Stimulated activated CD8-positive, alpha-beta memory T cell treated with anti-CD3 and anti-CD28 coated beads, Interleukin-7, amount 100 ng/mL, for 1 hour (primary cell): ENCODE measurements around the gene GRIN3B.
"Not testable (repeated sequence)": the region's sequence is repeated elsewhere in the genome, so short reads cannot be mapped to it uniquely, and the experiment has no call there.

Source experiments
- DNase-seq, 2 donors: peaks; one replicate each; pipeline ENCODE4 v3.0.0-alpha.2; 2020; ENCODE audit warnings: low read depth in 2 of 2

Gene GRIN3B

GRCh38 chr19:1019616-1019961, 19.4 kb downstream of the GRIN3B start:
- no peak for DNase-seq

GRCh38 chr19:1019980-1020867, 20.0 kb downstream of the GRIN3B start:
- no peak for DNase-seq

DNA sequence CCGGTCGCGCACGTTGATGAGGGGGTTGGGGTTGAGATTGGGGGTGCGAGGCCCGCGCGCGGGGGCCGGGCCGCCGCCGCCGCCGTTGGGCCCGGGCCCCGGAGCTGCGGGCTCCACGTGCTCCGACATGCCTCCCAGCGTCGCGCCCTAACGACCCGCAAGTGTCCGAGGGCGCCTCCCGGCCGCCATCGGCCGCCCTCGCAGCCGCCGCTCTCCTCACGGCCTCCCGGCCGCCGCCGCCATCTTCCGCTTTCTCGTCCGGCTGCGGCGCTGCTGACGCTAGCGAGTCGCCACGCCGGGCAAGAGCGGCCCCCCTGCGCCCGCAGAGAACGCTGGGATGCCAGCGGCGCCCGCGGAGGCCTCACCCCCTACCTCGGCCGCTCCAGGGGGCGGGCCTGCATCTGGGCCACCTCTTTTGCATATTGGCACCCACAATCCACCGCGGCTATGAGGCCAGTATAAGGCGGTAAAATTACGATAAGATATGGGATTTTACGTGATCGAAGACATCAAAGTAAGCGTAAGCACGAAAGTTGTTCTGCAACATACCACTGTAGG, 20.7 kb downstream of the GRIN3B start, which contains the start of gene TMEM259:
Gene TMEM259, minus strand, starts transcription at position 256 of the 558 bp plus-strand sequence. Its CDS starts 127 bp downstream, at position 129.
- peak; percentile 94 to 97 for DNase-seq

- DNase-seq, result not testable (repeated sequence)
Observed at GRCh38 chr19:1023883-1024188, 23.6 kb downstream of the GRIN3B start.

- not testable (repeated sequence) for DNase-seq
Observed at GRCh38 chr19:1025080-1025479, 24.9 kb downstream of the GRIN3B start.

GRCh38 chr19:1025960-1026782, 26.0 kb downstream of the GRIN3B start, which contains the start of gene CNN2:
Gene CNN2 (plus strand): TSS chr19:1026608. CDS start chr19:1026662, 54 bp downstream.
- peak in 1 of 2 donors; percentile 49 for DNase-seq

DNA sequence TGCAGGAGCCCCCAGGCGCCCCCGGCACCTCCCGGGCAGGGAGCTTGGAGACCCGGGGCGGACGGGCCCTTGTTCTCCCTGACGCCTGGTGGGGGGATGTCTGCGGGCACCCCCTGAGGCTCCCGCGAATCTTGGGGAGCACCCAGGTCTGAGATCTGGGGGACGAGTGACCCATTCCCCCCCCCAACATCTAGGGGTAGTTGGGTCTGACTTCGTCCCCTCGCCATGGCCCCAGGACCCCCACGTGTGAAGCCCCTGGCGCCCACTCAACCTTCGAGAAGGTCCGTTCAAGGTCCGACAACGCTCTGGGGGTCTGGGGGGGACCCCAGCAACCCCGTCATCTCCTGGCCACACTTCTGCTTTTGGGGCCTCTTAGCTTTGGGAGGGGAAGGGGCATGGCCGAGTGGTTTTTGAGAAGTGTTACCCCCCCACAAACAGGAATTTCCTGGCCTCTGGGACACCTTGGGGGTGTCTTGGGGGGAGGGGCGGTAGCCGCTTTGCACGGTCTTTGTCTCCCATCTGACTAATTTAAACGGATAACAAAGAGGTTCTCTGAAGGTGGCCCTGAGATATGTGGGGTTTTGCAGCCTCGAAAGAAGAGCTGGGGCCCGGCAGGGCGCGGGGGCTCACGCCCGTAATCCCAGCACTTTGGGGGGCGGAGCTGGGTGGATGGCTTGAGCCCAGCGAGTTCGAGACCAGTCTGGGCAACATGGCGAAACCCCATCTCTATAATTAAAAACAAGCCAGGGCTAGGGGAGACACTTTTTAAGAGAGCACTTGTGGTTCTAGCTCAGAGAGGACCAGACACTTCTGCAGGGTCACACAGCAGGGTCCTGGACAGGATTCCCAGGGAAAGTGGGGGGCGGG, 26.8 kb downstream of the GRIN3B start:
- DNase-seq, result no peak

DNA sequence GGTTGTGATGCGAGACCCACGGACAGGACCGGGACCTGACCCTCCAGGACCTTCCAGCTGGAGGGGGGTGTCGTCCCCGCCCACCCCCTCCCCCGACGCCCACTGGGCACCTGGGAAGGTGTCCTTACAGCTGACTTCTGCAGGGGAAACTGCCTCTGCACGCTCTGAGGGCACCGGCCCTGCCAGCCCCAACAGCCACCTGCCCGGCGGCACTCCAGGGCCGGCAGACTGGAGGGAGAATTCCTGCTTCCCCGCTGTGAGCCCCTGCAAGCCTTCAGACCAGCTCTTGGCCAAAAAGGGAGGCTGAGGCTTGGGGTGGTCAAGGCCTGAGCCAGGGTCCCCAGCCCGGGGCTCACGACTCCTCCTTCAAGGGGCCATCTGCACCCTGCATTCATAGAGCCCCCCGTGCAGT, 27.4 kb downstream of the GRIN3B start:
- DNase-seq, result no peak

- DNase-seq, result no peak
Observed at GRCh38 chr19:1028062-1028926, 28.1 kb downstream of the GRIN3B start.

DNA sequence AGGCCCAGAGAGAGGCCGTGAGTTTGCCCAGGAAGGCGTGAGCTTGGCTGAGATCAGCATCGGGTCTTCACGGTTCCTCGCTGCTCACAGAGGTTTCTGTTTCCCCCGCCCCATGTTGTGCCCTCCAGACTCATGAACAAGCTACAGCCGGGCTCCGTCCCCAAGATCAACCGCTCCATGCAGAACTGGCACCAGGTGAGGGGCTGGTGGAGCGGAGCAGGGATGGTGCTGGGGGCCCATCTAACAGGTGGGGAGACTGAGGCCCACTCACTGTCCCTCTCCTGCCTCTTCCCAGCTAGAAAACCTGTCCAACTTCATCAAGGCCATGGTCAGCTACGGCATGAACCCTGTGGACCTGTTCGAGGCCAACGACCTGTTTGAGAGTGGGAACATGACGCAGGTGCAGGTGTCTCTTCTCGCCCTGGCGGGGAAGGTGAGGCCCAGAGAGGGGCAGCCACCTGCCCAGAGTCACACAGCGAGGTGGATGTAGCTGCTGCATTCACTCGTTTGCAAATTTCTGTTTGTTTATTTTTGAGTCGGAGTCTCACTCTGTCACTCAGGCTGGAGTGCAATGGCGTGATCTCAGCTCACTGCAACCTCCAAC, 32.1 kb downstream of the GRIN3B start:
- no peak for DNase-seq

DNA sequence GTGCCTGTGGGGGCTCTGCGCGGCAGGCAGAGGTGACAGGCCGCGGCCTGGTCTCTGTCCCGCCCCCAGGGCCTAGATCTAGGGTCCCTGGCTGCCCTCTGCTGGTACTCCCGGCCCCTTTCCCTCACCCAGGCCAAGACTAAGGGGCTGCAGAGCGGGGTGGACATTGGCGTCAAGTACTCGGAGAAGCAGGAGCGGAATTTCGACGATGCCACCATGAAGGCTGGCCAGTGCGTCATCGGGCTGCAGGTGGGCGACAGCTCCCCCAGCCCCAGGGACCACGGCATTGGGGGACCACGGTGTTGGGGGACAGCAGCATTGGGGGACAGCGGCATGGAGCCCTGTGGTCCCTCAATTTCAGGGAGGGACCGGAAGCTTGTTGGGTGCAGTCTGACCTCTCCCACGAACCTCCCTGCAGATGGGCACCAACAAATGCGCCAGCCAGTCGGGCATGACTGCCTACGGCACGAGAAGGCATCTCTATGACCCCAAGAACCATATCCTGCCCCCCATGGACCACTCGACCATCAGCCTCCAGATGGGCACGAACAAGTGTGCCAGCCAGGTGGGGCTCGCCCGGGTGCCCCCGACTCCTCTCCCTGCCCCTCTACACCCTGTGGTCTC, 35.9 kb downstream of the GRIN3B start:
- no peak for DNase-seq

- no peak for DNase-seq
Observed at GRCh38 chr19:1037621-1038064, 37.4 kb downstream of the GRIN3B start.

- no peak for DNase-seq
Observed at GRCh38 chr19:1038978-1039645, 38.9 kb downstream of the GRIN3B start.

DNA sequence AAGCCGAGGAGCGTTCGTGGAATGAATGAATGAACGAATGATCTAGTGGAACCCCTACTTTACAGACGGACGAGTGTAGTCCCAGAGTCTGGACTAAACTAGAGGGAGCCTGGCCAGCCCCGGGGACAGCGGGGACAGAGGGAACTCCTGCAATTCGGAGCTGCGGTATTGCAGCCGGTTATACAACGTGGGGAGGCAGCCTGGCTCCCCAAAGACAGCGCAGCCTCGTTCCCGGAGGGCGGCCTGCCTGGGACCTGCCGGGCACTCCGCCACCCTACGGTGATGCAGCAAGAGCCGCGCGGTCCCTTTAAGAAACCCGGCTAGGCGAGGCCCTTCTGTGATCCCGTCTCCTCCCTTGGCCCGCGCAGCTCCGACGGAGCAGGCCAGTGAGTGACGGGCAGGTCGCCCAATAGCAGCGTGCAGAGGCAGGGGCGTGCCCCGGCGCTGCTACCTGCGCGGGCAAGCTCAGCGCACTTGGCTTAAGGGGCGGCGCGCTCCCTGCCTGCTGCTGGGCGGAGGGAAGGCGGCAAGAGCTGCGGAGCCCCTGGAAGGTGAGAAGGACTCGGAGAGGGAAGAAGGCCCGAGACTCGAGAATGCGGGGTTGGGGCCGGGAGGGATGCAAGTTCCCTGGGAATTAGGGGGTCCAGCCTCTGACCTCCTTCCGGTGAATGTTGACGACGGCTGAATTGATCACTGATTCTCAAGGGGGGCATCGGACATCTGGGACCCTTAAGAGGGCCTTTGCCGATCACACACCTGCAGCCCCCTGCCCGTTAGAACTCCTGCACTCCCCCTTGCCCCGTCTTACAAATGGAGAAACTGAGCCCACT, 39.6 kb downstream of the GRIN3B start, which contains the start of gene ABCA7:
Gene ABCA7, plus strand, starts transcription at position 462 of the 830 bp plus-strand sequence. CDS start 1,255 bp downstream, outside the sequence.
- DNase-seq, result peak; percentile 99

DNA sequence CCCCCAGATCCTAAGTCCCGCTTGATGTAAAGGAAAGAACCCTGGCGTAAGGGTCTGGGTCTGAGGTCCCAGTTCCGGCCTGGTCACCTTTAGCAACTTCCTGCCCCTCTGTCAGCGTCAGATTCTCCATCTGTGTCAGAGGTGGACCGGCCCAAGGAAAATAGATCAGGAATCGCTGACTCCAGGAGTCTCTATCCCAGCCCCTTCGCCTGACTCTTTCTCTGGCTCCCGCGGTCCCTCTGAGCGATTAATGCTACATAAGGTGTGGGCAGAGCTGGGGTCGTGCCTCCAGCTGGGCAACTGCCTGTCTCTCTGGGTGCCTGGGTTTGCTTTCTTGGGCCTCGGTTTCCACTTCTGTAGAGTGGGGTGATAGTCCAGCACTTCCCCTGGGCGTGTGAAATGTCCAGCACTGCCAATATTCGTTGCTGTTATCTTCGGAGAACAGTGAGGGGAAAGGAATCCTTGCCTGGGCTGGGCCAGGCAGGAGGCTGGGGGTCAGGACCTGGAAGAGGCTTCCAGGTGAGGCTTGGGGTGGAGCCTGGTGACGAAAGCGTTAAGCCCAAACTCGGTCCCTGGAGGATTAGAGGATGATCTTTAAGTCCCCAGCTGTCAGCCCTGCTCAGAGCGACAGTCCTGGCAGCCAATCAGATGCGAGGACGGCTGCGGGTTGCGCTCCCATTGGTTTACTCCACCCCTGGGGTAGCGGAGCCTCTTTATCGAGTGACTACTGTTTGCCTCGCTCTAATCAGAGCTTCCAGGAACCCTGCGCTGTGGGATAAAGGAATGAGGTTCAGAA, 40.5 kb downstream of the GRIN3B start:
- DNase-seq, result peak; percentile 78 to 80

- no peak for DNase-seq
Observed at GRCh38 chr19:1041272-1041834, 41.1 kb downstream of the GRIN3B start.
